HCT116 (cell line): ENCODE measurements around the gene CSTA. TPM values are rescaled to one million over a fixed set of nuclear protein-coding genes. Genes with fewer than 3 reads are reported as not detected.

Experiments used
- ATAC-seq: fragments of 200-7000 bp; cut with Tn5 transposase; 2 replicates; pipeline ENCODE4 v1.9.1; 2020; ENCODE audit warnings: mild to moderate bottlenecking, moderate library complexity
- BruUV-seq: library from RNA; stranded (reverse); fragments of 400-500 nt; replicated peaks from 2 replicates; lab custom pipeline; 2021; lab: Mats Ljungman, UMichigan
- CTCF ChIA-PET: fragments of 300-600 bp; sonication (Branson Sonifier 250); formaldehyde crosslinking; loops from one replicate; lab custom pipeline; 2021; ENCODE audit warnings: antibody characterized with exemption; lab: Charles Lee
- POLR2A ChIA-PET: fragments of 300-600, 350-600 bp; sonication (Branson Sonifier 250); formaldehyde crosslinking; loops from one replicate; lab custom pipeline; 2021; ENCODE audit warnings: antibody characterized with exemption; lab: Charles Lee
- RAD21 ChIA-PET, 2 experiments: fragments of 300-600 bp; sonication (Branson Sonifier 250); formaldehyde crosslinking; loops; one replicate each; lab custom pipeline; 2023; ENCODE audit warnings: low total read pairs in 2 of 2; ENCODE audit not compliant: uncharacterized antibody in 2 of 2, unreplicated experiment in 2 of 2, low non-redundant PET in 1 of 2; lab: Charles Lee
- DNase-seq: peaks from one replicate; pipeline ENCODE4 v3.0.0-alpha.2; 2010; ENCODE audit warnings: low read depth, low spot score
- H2AFZ ChIP-seq: fragments of 200-600 bp; shearing (Covaris generic), sonication (generic); 2 replicates; pipeline ENCODE4 v1.6.1; 2017; ENCODE audit warnings: low read depth, mixed run types, mixed read lengths, antibody characterized with exemption, low read length; ENCODE audit not compliant: poor library complexity, severe bottlenecking
- H3K27ac ChIP-seq: 2 replicates; pipeline ENCODE4 v1.5.1; 2012; ENCODE audit warnings: low read depth, low read length
- H3K27me3 ChIP-seq: fragments of 200-600 bp; sonication (generic); 2 replicates; pipeline ENCODE4 v1.6.1; 2016; ENCODE audit warnings: mixed run types, low read length, mixed read lengths; ENCODE audit not compliant: insufficient read depth
- H3K36me3 ChIP-seq, 2 experiments: fragments of 200-500 bp in 1 of 2; fragments of 200-600 bp in 1 of 2; sonication (Bioruptor generic) in 1 of 2; sonication (generic) in 1 of 2; 2 replicates each; pipeline versions ENCODE4 v1.5.1 to v1.6.1; 2014 to 2016; ENCODE audit warnings: low read length in 2 of 2, inconsistent platforms in 1 of 2, mixed read lengths in 1 of 2, mixed run types in 1 of 2; ENCODE audit not compliant: insufficient read depth in 2 of 2, control insufficient read depth in 1 of 2
- H3K4me1 ChIP-seq, 2 experiments: fragments of 200-600 bp in 1 of 2; sonication (generic) in 1 of 2; 2 replicates each; pipeline versions ENCODE4 v1.5.1 to v1.6.1; 2012 to 2017; ENCODE audit warnings: low read length in 2 of 2, inconsistent platforms in 1 of 2, mild to moderate bottlenecking in 1 of 2, mixed read lengths in 1 of 2, mixed run types in 1 of 2, moderate library complexity in 1 of 2; ENCODE audit not compliant: insufficient read depth in 2 of 2, control insufficient read depth in 1 of 2
- H3K4me2 ChIP-seq: fragments of 200-600 bp; sonication (generic); 2 replicates; pipeline ENCODE4 v1.6.1; 2017; ENCODE audit warnings: mixed run types, low read length, mixed read lengths
- H3K4me3 ChIP-seq, 2 experiments: fragments of 200-600 bp in 1 of 2; sonication (generic) in 1 of 2; replicated peaks in 1 of 2; 2 replicates each; pipeline ENCODE4 v1.5.1; 2011 to 2016; ENCODE audit warnings: low read length in 2 of 2, control low read depth in 1 of 2, low read depth in 1 of 2, mild to moderate bottlenecking in 1 of 2, mixed read lengths in 1 of 2, mixed run types in 1 of 2
- H3K79me2 ChIP-seq: fragments of 200-600 bp; sonication (generic); 2 replicates; pipeline ENCODE4 v1.6.1; 2017; ENCODE audit warnings: mild to moderate bottlenecking, mixed run types, low read length, moderate library complexity, mixed read lengths; ENCODE audit not compliant: insufficient read depth
- H3K9ac ChIP-seq: fragments of 200-600 bp; sonication (generic); 2 replicates; pipeline ENCODE4 v1.6.1; 2016; ENCODE audit warnings: low read length, mixed read lengths
- H3K9me2 ChIP-seq: fragments of 200-600 bp; sonication (generic), shearing (Covaris generic); 2 replicates; pipeline ENCODE4 v1.6.1; 2017; ENCODE audit warnings: mixed run types, mild to moderate bottlenecking, moderate library complexity; ENCODE audit not compliant: insufficient read depth
- H3K9me3 ChIP-seq, 2 experiments: fragments of 200-500 bp in 1 of 2; fragments of 200-600 bp in 1 of 2; sonication (Bioruptor generic) in 1 of 2; sonication (generic) in 1 of 2; 2 replicates each; pipeline ENCODE4 v1.6.1; 2014 to 2017; ENCODE audit warnings: low read length in 2 of 2, mixed read lengths in 2 of 2, inconsistent platforms in 1 of 2, low read depth in 1 of 2, mild to moderate bottlenecking in 1 of 2, mixed run types in 1 of 2, moderate library complexity in 1 of 2; ENCODE audit not compliant: control insufficient read depth in 1 of 2, insufficient read depth in 1 of 2
- H4K20me1 ChIP-seq: fragments of 200-600 bp; sonication (generic), shearing (Covaris generic); 2 replicates; pipeline ENCODE4 v1.6.1; 2017; ENCODE audit warnings: mixed run types, mild to moderate bottlenecking, moderate library complexity; ENCODE audit not compliant: insufficient read depth
- CEBPB ChIP-seq: IDR thresholded peaks from 2 replicates; pipeline ENCODE4 v1.6.1; 2012; ENCODE audit warnings: low read depth
- ELF1 ChIP-seq: IDR thresholded peaks from 2 replicates; pipeline ENCODE4 v1.6.1; 2012; ENCODE audit warnings: low read depth, borderline replicate concordance
- EZH2phosphoT487 ChIP-seq: fragments of 200-600 bp; IDR thresholded peaks from 2 replicates; pipeline ENCODE4 v1.6.1; 2018; ENCODE audit warnings: antibody characterized with exemption, borderline replicate concordance
- JUND ChIP-seq: IDR thresholded peaks from 2 replicates; pipeline ENCODE4 v1.6.1; 2012
- POLR2A ChIP-seq: IDR thresholded peaks from 2 replicates; pipeline ENCODE4 v1.7.0; 2011; ENCODE audit warnings: borderline replicate concordance; ENCODE audit not compliant: insufficient read depth, insufficient read length; ENCODE audit errors: extremely low read depth
- RAD21 ChIP-seq: IDR thresholded peaks from 2 replicates; pipeline ENCODE4 v1.6.1; 2012; ENCODE audit warnings: low read depth, mild to moderate bottlenecking
- SP1 ChIP-seq: IDR thresholded peaks from 2 replicates; pipeline ENCODE4 v1.6.1; 2012; ENCODE audit warnings: low read depth
- SRF ChIP-seq: IDR thresholded peaks from 2 replicates; pipeline ENCODE4 v1.6.1; 2012; ENCODE audit warnings: low read depth
- YY1 ChIP-seq: IDR thresholded peaks from 2 replicates; pipeline ENCODE4 v1.6.1; 2011; ENCODE audit warnings: low read length, low read depth, moderate library complexity, mild to moderate bottlenecking; ENCODE audit not compliant: insufficient replicate concordance; ENCODE audit errors: extremely low read depth
- intact Hi-C: fragments of 100-400 bp; cut with micrococcal nuclease; formaldehyde crosslinking; loops from 2 replicates; pipeline ENCODE4 v1.10.0; 2022
- total RNA-seq: library from RNA; stranded (reverse); gene quantifications from one replicate; pipeline ENCODE4 v1.2.1, GENCODE V29; 2021; ENCODE audit not compliant: unreplicated experiment
- TF ChIP-seq, protein P1 (sequence below), 3 experiments: fragments of 200-600 bp in 1 of 3; sonication (generic) in 1 of 3; IDR thresholded peaks in 2 of 3; conservative IDR thresholded peaks in 1 of 3; 2 replicates each; pipeline ENCODE4 v1.5.1; 2012 to 2017; ENCODE audit warnings: low read depth in 2 of 3, low read length in 2 of 3, antibody characterized with exemption in 1 of 3, borderline replicate concordance in 1 of 3, control low read depth in 1 of 3, mild to moderate bottlenecking in 1 of 3, mixed read lengths in 1 of 3, mixed run types in 1 of 3, moderate library complexity in 1 of 3; ENCODE audit not compliant: insufficient read depth in 1 of 3
- TF ChIP-seq, protein P2 (sequence below): IDR thresholded peaks from 2 replicates; pipeline ENCODE4 v1.6.1; 2012

The CSTA gene
- total RNA-seq, 1 experiment from 2014 or later, result 11.0 TPM

DNA sequence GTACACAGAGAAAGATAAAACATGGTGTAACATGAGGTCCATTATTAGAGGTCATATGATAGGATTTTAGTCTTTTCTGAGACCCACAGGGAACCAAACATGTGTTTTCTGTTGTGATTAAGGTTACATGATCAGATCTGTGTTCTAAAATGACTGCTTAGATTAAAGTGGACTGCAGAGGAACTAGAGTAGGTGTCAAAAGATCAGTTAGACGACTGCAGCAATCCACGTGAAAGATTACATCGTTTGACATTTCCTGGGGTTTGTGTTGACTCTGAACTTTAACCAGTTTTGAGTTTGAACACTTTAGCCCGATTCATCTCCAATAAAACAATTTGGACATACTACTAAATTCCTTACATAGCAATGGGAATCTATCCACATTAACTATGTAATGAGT lies 52.9 kb downstream of the CSTA start:
- no TSS peak for BruUV-seq
- H3K9ac ChIP-seq, result no peak overlapping the region
- intact Hi-C loops, result no loop called here

More for the DNA sequence above, 52.9 kb downstream of the CSTA start:
- Histone ChIP-seq H3K36me3 (peaks cover 0 to 7% of the 10 kb centered on the region in 2 experiments; a peak in 1 of 4 replicates), H3K79me2 (peaks cover 100% of the 10 kb centered on the region), H3K27ac (no peak overlapping the region), H3K27me3 (no peaks in the 10 kb centered on the region), H2AFZ (no peak overlapping the region), H3K9me2 (no peaks in the 10 kb centered on the region), H3K4me2 (no peak overlapping the region), H3K4me3 (no peak overlapping the region), H3K9me3 (no peaks in the 10 kb centered on the region), H4K20me1 (no peaks in the 10 kb centered on the region), H3K4me1 (peaks cover 2 to 7% of the 10 kb centered on the region in 2 experiments; a peak in 3 of 4 replicates)
- no peak for ATAC-seq
- TF ChIP-seq, protein P1, sequence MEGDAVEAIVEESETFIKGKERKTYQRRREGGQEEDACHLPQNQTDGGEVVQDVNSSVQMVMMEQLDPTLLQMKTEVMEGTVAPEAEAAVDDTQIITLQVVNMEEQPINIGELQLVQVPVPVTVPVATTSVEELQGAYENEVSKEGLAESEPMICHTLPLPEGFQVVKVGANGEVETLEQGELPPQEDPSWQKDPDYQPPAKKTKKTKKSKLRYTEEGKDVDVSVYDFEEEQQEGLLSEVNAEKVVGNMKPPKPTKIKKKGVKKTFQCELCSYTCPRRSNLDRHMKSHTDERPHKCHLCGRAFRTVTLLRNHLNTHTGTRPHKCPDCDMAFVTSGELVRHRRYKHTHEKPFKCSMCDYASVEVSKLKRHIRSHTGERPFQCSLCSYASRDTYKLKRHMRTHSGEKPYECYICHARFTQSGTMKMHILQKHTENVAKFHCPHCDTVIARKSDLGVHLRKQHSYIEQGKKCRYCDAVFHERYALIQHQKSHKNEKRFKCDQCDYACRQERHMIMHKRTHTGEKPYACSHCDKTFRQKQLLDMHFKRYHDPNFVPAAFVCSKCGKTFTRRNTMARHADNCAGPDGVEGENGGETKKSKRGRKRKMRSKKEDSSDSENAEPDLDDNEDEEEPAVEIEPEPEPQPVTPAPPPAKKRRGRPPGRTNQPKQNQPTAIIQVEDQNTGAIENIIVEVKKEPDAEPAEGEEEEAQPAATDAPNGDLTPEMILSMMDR (IDR thresholded peaks at IDR 0.05 in 2 of 3, conservative IDR thresholded peaks at IDR 0.05 in 1 of 3; ENCODE audit: borderline replicate concordance in 1 of 3, insufficient read depth in 1 of 3, low read depth in 2 of 3, low read length in 2 of 3), result no peak
- TF ChIP-seq RAD21, result no peak
- TF ChIP-seq JUND, result no peak
- TF ChIP-seq, protein P2, sequence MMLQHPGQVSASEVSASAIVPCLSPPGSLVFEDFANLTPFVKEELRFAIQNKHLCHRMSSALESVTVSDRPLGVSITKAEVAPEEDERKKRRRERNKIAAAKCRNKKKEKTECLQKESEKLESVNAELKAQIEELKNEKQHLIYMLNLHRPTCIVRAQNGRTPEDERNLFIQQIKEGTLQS, result no peak
- no peak for TF ChIP-seq CEBPB
- no peak for TF ChIP-seq EZH2phosphoT487
- TF ChIP-seq SP1, result no peak
- no peak for TF ChIP-seq YY1
- no peak for TF ChIP-seq ELF1
- TF ChIP-seq POLR2A, result no peak
- no peak for TF ChIP-seq SRF
- POLR2A ChIA-PET, result no interaction called here
- RAD21 ChIA-PET, result no interaction called here
- DNase-seq, result no peak
- CTCF ChIA-PET, result no interaction called here
